Measurements from ENCODE around the gene STMP1. TPM values are rescaled to one million over a fixed set of nuclear protein-coding genes. Genes with fewer than 3 reads are reported as not detected.

The STMP1 gene
- total RNA-seq, 1 donor from 2014 or later = 34.7 TPM

- no peak for DNase-seq (ENCODE audit: low spot score)
- no peak overlapping the region for H3K4me3 Mint-ChIP-seq (ENCODE audit: unreplicated experiment)
- no peaks in the 10 kb centered on the region for H3K36me3 Mint-ChIP-seq (ENCODE audit: low read depth)
- H3K27ac Mint-ChIP-seq (ENCODE audit: unreplicated experiment) = no peak overlapping the region
- no peak for TF ChIP-seq CTCF (IDR thresholded peaks at IDR 0.05)
- no peaks in the 10 kb centered on the region for H3K9me3 Mint-ChIP-seq (ENCODE audit: low read depth)
- peaks cover 12% of the 10 kb centered on the region for H3K4me1 Mint-ChIP-seq (ENCODE audit: low read depth)
- peaks cover 12% of the 10 kb centered on the region for H3K27me3 Mint-ChIP-seq (ENCODE audit: low read depth)
Observed at GRCh38 chr7:135721198-135721820, 59.0 kb downstream of the STMP1 start.

DNA sequence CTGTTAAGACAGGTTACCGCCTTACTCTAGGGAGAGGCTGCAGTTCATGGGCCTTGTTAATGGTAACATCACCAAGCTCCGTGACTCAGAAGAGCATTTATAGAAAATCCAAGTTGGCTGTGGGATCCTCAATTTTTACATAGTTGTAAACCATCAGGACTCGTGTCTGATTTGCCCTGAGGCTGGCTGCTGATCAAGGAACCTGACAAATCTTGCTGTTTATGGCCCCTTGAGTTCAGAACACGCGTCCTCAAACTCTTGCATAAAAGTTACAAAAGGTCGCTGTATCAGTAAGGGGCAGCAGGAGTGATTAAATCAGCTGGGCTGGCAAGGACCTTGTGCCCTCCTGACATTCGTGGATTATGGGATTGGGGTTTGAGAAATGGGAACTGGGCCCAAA lies 61.1 kb downstream of the STMP1 start:
- TF ChIP-seq CTCF (IDR thresholded peaks at IDR 0.05) = no peak
- H3K4me1 Mint-ChIP-seq (ENCODE audit: low read depth) = peaks cover 5% of the 10 kb centered on the region
- no peak overlapping the region for H3K27ac Mint-ChIP-seq (ENCODE audit: unreplicated experiment)
- DNase-seq (ENCODE audit: low spot score) = no peak
- no peak overlapping the region for H3K4me3 Mint-ChIP-seq (ENCODE audit: unreplicated experiment)
- H3K36me3 Mint-ChIP-seq (ENCODE audit: low read depth) = no peaks in the 10 kb centered on the region
- no peaks in the 10 kb centered on the region for H3K9me3 Mint-ChIP-seq (ENCODE audit: low read depth)
- H3K27me3 Mint-ChIP-seq (ENCODE audit: low read depth) = peaks cover 14% of the 10 kb centered on the region

Other genes with a start within 250 kb of the STMP1 start
- 16.6 to 25.4 TPM (median 17.8 TPM) in 3 replicates for gene CNOT4, start 152.4 kb upstream of the STMP1 start, total RNA-seq
- 27.0 to 42.1 TPM (median 27.5 TPM) in 3 replicates for gene NUP205, start 104.6 kb upstream of the STMP1 start, total RNA-seq
- gene SLC13A4, start 65.7 kb downstream of the STMP1 start, total RNA-seq = not detected in 3 replicates
- gene FAM180A, start 86.3 kb downstream of the STMP1 start, total RNA-seq = 0.27 to 1.4 TPM (median 0.31 TPM) in 3 replicates